GM15510 (cell line): ENCODE results near the gene CIDEA.

ENCODE experiments used
- POLR2A ChIP-seq: IDR thresholded peaks from 3 replicates; pipeline ENCODE4 v1.6.1; 2011; ENCODE audit warnings: borderline replicate concordance; ENCODE audit not compliant: insufficient read length; ENCODE audit errors: extremely low read depth

Gene CIDEA

DNA sequence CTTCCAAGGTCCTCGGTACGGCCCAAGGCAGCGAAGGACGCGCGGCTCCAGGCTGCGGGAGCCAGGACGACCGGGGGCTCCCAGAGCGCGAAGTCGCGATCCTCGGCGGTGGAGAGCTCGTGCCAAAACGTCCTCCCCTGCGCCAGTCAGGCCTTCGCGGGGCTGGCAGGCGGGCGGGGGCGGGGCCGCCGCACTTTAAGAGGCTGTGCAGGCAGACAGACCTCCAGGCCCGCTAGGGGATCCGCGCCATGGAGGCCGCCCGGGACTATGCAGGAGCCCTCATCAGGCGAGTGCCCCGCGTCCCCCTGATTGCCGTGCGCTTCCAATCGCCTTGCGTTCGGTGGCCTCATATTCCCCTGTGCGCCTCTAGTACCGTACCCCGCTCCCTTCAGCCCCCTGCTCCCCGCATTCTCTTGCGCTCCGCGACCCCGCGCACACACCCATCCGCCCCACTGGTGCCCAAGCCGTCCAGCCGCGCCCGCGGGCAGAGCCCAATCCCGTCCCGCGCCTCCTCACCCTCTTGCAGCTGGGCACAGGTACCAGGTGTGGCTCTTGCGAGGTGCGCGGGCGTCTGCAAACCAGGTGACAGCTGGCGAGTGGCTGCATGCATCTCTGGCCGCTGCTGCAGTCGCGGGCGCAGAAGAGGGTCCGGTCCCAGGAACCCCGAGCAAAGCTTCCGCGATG is at the start of gene CIDEA:
Gene CIDEA, plus strand, starts transcription at position 226 of the 684 bp plus-strand sequence. Its CDS starts 23 bp downstream, at position 249.
- TF ChIP-seq POLR2A, result no peak

DNA sequence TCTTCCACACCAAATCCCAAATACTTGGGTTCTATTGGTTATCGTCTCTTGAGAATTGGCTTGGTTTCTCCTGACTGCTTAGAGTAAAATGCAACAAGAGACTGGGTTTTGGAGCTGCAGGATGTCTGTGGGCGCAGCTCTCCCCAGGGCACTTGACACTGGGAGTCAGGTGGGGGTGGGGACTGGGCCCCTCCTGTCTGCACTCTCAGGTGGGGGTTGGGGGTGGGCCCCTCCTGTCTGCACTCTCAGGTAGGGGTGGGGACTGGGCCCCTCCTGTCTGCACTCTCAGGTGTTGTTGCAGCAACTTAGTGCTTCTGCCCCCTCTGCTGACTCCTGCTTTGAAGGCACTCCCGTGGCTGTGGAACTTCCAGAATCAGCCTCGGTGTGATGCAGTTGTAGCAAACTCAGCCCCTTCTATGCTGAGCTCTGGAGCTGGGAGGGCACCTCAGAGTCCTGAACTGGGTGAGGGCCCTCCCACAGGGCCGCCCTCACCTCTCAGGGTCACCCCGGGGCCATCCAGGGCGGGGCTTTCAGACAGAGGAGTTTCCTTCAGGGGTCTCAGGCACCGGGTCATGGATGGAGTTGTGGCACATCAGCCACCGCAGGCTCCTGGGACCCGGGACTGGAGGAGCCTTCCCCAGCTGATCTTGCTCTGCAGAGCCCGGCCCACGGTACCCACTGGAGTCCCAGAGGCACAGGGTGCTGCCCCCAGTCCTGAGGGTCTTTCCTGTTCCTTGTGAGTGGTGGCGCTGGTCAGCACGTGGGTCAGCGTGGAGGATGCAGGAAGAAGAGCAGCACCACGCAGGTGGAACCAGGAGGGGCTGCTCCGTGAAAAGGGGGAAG is 22.9 kb upstream of the CIDEA start:
- no peak for TF ChIP-seq POLR2A

DNA sequence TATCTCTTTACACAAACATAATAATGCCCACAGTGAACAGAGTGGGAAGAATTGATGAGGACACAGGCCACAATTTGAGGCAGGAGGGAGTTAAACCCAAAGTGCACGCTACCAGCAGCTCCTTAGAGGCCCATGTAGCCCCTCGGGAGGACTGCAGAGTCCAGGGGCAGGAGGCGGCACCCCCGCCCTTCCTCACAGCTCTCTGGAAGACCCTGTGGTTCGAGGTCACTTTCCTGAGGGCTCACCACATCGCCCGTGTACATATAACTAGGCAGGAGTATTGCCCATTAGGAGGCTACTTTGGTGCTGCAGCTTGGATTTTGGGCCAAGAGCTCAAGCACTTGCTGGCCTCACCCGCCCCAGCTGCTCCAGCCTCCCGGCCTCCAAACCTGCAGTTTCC is 22.2 kb upstream of the CIDEA start:
- TF ChIP-seq POLR2A, result no peak

GRCh38 chr18:12233378-12233777 is 20.8 kb upstream of the CIDEA start:
- no peak for TF ChIP-seq POLR2A

DNA sequence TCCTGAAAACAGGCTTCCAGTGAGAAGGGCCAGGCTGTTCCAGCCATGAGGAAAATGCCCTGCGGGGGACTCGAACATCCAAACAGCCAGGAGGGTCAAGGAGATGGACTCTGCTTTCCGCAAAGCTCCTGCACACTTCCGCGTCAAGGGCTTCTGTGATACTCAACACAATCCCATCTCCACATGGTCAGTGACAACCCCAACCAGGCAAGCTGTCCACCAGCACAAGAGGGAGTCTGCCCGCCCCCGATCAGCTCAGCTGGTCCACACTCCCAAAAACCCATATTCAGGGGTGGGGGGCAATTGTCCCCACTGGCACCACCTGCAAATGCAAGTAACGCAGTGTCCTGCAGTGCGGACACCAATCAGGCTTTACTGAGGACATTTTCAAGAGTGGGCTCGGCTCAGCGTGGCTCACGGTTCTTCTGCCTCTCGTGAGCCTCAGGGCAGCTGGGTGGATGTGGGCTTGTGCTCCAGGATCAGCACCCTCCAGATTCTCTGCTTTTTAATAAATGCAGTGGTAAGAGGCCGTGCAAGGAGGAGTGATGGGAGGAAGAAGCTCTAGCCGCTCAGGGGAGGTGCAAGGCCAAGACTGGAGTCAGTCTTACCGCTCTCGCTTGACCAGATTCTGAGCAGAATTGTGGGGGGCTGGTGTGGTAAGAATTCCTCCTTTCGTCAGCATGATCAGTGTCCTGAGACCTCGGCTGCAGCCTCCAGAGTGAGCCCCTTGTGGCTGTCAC is 19.5 kb upstream of the CIDEA start:
- TF ChIP-seq POLR2A, result no peak

- TF ChIP-seq POLR2A, result no peak
Measured at GRCh38 chr18:12236141-12236540, 18.0 kb upstream of the CIDEA start.

DNA sequence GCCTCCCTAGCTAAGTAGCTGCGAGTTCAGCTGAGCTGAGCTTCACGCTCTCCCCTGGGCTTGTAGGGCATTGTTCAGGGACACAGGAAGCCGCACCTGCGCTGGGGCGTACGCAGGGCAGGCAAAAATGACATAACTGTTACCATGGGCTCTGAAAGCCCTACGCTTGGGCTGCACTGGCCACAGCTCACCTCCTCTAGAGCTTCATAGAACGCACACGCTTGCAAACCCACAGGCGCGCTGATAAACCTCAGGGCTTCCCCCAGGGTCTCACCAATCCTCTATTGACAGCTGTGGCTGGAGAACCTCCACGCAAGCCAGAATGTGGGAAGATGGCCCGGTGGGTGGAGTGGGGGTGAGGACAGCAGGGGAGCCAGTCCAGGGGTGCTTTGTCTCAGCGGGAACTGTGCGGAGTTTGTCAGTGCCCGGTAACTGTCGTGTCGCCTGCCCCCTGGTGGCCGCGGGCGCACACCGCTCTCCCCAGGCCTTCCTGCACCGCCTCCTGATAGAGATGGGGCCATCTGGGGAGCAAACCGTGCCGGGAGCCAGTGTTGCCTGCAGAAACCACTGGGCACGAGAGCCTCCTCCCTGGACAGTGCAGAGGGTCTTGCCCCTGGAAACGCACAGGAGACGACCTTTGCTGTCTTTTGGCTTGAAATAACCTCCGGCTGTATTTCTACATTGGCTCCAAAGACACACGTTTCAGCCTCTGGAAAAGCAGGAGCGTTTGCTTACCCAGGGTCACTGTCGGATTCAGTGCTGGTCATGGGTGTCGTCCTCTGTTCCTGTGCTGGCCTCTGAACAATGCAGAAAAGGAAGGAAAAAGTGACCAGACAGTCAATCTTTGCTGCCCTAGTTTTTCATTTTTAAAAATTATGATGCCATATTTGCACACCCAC is 17.0 kb upstream of the CIDEA start:
- TF ChIP-seq POLR2A, result no peak

DNA sequence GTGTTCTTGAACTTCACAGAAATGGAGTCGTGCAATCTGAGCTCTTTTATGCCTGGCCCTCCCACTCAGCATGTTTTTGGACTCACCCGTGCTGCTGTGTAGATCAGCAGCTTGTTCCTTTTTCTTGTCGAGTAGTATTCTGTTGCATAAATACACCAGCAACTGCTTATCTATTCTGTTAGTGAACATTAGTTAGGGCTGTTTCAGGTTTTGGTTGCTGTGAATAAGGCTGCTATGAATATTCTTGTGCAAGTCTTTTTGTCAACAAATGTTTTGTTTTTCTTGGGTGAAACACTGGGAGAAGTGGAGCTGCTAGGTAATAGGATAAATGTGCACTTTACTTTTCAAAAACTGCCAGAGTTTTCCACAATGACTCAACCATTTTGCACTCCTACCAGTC is 15.3 kb upstream of the CIDEA start:
- TF ChIP-seq POLR2A, result no peak

GRCh38 chr18:12239431-12239830 is 14.7 kb upstream of the CIDEA start:
- TF ChIP-seq POLR2A, result no peak

DNA sequence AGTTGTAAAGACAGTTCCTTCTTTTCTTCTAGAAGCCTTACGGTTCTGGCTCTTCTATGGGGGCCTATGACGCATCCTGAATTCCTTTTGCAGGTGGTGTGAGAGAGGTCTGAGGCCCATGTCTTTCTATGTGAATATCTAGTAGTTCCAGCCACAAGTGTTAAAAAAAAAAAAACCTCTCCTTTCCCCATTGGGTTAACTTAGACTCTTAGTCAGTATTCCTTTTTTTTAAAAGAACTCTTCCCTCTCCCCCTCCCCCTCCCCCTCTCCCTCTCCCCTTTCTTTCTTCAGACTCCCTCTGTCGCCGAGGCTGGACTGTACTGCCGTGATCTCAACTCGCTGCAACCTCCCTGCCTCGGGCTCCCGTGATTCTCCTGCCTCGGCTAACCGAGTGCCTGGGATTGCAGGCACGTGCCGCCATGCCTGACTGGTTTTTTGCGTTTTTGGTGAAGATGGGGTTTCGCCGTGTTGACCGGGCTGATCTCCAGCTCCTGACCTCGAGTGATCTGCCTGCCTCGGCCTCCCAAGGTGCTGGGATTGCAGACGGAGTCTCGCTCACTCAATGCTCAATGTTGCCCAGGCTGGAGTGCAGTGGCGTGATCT is 11.4 kb upstream of the CIDEA start:
- TF ChIP-seq POLR2A, result no peak

GRCh38 chr18:12245793-12246135 is 8.4 kb upstream of the CIDEA start:
- TF ChIP-seq POLR2A, result no peak

GRCh38 chr18:12246849-12247808 is 7.0 kb upstream of the CIDEA start:
- TF ChIP-seq POLR2A, result no peak

DNA sequence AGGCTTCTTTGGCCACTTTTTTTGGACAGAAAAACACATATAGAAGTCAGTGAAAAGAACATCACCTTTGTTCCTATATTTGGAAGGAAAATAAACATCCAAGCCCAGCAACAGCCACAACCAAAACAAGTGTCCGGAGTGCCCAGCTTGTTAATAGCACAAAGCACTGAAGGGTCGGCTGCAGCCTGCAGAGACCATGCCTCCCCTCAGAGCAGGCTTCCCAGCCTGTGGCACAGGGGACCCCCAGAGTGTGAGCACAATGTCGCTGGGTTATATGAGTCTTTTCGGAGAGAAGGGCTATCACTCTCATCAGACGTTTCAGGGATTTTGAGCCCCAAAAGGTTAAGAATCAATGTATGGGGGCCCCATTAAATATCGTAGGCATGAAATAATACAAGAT is 6.2 kb upstream of the CIDEA start:
- no peak for TF ChIP-seq POLR2A

GRCh38 chr18:12248926-12249720 is 5.0 kb upstream of the CIDEA start:
- TF ChIP-seq POLR2A, result no peak
